Measurements from ENCODE around the gene SYCP3. TPM values are rescaled to one million over a fixed set of nuclear protein-coding genes. Genes with fewer than 3 reads are reported as not detected.
"Not testable (repeated sequence)": the region's sequence is repeated elsewhere in the genome, so short reads cannot be mapped to it uniquely, and the experiment has no call there.

The SYCP3 gene
- total RNA-seq, 1 experiment from 2014 or later: not detected

DNA sequence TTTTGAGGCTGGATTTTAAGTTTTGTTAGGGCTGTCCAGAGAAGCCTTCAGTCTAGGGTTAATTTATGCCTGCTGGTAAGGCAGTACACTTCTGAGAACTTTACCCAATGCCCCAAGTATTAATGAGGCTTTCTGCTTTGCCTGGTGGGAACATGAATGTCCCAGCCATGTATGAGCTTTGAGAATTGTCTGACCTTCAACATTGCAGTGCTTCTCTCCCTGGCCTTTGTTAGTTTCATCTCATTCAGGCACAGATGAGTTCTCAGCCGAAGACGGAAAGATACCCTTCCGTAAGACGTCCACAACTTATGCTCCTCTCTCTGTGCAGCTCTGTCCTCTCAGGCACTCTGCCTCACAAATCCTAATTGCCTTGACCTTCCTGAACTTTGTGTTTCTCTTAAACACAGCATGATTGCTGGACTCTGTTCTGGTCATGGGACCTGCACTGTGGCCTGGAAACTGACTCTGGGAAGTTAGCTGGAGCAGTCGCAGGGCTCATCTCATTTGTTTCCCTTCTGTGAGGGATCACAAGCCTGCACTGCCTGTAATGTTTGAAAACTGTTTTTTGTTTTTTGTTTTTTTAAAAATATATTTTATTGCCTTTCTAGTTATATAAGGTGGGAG lies 26.1 kb downstream of the SYCP3 start:
- DNase-seq (ENCODE audit: low read depth): no peak

DNA sequence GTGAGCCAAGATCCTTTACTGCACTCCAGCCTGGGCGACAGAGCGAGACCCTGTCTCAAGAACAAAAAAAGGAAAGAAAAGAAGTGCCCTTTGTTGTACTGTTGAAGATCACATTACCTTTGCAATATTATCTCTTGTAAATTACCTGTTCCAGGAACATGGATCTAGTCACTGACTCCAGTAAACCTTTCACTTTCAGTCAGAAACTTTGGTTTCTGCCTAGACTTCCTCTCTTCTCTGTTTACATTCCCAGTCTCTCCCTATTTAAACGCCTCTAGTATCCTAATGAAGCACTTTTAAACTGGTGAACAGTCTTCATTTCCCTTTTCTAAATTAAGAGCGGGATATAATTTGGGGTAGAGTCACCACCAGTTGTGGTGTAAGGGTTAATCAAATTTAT lies 29.0 kb downstream of the SYCP3 start:
- no peak for DNase-seq (ENCODE audit: low read depth)

DNA sequence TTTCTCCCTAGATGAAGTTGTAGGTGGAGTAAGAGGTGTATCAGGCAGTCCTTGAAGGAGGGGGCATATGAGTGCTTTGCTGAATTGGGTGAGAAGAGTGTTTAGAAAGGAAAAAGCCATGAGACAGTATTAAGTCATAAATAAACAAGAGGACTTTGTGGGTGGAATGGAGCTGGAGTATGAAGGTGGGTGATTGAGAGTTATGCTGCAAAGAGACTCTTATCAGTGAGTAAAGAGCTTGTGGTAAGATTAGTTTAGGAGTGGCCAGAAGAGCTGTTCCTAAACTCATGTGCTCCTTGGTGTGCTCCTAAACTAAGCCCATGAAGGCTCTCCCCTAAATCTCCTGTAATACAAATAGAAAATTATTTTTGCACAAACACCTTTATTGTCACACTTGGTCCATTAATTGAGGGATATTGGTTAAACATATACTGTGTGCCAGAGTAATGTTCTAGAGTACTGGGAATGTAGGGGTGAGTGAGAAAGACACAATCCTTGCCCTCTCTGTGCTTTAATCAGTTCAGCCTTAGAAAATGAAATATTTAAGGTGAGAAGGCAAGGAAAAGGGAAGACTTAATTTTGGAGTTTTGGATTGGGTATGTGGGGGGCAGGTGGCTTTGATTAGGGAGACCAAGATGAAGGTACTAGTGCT lies 32.0 kb downstream of the SYCP3 start:
- DNase-seq (ENCODE audit: low read depth): peak; percentile 25

DNA sequence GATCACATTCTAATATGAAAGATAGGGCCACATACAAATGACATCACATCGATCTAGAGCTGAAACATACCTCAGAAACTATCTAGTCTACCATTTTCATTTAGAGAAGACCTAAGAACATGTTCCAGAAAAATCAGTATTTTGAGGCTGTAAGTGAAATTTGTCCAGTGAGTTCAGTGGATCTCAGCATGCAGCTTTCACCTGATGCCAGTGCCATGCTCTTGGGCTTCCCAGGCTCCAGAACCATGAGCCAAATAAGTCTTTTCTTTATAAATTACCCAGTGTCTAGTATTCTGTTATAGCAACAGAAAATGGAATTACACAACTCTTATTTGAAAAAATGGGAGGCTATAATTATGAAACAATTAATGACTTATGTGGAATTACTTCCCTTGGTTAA lies 32.9 kb downstream of the SYCP3 start:
- DNase-seq (ENCODE audit: low read depth): no peak

DNA sequence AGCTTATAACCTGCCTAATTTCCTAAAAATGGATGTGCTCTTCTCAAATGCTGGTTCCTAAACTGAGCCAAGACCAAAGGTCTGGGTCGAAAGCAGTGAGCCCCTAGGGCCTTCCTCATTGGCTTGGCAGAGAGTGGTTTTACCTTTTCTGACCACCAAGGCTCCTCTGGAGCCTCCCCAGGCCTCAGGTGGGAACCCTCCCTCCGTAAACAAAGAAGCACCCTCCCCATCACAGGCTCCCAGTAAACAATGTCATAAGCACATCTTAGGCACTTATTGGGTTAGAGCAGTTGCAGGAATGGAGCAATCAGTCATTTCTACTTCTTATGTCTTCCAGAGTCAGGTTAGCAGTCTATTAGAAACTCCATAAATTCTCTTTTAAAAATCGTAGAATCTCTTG lies 35.8 kb downstream of the SYCP3 start:
- DNase-seq (ENCODE audit: low read depth): no peak

DNA sequence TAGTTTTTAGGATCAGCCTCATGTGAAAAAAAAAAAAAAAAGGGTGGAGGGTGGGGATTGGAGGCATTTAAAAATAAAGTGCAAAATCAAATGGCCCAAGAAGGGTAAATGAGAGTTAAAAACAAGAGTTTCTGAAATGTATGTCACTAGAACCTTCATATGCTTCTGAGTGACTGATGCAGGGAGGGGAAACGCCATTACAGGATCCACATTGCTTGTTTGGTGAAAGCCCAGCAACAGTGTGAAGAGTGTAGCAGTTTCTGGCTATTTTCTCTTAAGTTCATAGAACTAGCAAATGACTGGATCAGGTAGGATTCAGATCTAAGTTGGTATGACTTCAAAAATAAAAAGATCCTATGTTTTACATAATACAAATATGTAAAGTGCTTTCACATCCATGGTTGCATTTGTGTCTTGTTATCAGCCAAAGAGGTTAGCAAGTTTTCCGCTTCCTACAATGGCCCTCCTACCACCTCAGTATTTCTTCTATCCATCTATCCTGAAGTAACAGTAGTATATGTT lies 38.9 kb downstream of the SYCP3 start:
- no peak for DNase-seq (ENCODE audit: low read depth)

DNA sequence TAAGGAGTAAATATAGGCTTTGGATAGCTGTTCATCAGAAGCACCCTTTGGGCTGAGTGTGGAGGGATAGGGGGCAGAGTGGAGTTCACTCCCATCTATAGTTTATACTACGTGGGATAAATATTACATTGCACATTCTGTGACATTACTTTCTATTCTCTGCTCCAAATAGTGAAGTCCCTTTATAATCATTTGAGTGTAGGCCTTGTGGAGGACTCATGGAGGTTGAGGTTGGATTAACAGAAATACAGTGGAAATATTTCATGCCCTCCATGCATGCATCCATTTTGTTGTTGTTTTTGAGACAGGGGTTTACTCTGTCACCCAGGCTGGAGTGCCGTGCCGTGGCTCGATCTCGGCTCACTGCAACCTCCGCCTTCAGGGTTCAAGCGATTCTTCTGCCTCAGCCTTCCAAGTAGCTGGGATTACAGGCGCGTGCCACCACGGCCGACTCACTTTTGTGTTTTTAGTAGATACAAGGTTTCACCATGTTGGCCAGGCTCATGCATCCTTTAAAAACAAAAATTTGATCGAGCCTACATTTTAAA lies 40.4 kb downstream of the SYCP3 start:
- DNase-seq (ENCODE audit: low read depth): no peak

DNA sequence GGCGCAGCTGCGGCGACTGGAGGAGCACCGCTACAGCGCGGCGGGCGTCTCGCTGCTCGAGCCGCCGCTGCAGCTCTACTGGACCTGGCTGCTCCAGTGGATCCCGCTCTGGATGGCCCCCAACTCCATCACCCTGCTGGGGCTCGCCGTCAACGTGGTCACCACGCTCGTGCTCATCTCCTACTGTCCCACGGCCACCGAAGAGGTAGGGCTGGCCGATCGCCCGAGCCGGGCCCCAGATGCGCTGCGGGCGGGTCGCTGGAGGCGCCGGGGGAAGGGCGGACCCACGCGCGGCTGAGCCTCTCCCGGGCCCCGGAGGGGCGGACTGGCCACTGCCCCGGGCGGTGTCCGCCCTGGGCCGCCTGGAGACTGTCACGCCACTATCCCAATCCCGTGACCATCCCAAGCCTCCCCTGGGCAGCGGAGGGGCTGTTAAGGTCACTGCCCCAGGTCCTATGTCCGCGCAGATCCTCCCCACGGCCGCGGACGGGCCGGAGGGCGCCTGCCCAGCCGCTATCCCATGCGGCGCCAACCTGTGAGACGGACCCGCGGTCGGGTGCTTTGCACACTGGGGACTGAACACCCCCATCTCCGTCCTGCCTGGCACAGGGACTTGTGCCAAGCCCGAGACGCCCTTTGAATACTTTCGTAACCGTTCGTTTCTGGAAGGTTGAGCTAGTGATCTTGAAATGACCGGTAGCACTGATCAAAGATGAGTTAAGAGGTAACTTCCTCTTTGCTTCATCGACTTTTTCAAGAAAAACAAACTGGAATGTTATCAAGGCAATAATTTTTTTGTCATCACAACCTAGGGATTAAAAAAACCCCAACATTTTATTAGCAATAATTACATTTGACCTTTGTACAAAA lies 41.1 kb downstream of the SYCP3 start:
- DNase-seq (ENCODE audit: low read depth): peak; percentile 28

DNA sequence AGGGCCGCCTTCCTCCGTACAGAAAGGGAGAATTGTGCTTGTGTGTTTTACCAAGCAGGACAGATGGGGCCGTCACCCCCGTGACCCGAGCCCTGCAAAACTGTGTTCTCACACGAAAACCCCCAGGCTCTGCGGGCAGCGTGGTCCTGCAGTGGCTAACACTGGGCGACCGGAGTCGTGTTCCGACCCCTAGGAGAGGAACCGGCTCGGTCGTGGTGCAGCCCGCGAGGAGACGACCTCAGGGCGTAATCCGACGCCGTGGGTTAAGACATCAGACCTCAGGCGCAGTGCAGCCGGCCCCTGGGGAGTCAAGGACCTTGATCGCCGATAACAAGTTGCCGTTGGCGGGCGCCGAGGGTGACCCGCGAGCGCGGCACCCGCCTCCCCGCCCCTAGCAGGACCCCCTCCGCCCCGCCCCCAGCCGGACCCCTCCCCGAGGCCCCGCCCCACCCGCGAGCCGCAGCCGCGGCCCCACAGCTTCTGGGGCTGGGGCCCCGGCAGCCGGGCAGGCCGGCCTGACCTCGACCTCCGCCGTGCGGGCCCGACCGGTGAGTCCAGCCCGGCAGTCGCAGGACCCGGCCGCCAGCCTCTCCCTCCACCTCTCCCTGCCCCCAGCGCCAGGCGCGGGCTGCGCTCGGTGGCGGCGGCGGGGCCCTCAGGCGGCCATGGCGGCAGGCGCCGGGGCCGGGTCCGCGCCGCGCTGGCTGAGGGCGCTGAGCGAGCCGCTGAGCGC lies 41.9 kb downstream of the SYCP3 start, which contains the start of gene CHPT1:
CHPT1 (plus strand) TSS at position 444 of the 733 bp plus-strand sequence; CDS start at position 666, 222 bp downstream.
- peak; percentile 69 for DNase-seq (ENCODE audit: low read depth)

DNA sequence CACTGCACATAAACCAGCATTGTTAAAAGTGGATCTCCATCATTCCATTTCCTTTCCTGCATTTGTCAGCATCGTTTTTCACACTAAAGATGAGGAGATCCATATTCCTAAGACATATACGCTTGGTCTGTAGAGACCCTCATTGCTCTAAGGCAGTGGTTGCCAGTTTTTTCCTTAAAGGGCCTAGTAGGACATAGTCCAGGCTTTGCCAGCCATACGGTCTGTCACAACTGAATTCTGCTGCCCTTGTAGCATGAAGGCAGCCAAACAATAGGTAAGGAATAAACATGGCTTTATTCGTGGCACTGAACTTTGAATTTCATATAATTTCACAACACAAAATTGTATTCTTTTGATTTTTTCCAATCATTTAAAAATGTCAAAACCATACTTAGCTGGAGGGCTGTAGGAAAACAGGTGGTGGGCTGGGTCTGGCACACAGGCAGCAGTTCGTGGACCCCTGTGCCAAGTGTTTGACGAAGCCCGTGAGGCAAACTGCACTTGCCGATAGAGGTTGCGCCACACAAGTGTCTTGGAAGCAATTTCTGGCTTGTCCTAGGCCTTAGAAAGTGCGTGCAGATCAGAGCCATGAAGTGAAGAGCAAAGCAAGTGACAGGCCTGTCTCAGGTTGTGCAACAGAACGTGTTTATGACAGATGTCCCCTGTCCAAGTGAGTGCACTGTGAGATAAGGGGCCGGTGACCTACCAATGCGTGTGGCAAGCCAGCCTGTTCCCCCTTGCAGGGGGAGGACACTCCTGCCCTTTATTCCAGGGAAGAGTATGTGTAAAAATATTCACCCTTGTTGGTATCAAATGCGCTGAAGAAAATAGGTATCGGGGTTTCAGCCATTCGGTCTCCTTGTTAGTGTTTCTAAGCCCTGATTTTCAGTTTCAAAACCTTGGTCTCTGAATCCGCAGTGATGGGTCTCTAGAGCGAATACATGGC lies 42.7 kb downstream of the SYCP3 start:
- no peak for DNase-seq (ENCODE audit: low read depth)

DNA sequence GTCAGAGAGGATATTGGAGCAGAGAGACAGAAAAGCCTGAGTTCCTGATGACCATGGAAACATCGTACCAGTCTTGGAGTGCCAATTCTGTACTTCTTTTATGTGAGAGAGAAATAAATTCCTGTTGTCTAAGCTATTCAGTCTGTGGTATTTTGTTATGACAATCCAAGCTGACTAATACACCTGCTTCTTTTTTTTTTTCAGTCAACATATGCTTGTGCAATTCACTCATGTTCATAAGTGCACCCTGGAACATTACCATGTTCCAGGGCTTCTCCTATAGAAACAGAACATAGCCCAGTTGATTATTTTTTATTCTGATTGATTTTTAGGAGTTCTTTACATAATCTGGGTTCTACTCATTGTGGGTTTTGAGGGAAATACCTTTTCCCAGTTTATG lies 43.6 kb downstream of the SYCP3 start:
- DNase-seq (ENCODE audit: low read depth): no peak

DNA sequence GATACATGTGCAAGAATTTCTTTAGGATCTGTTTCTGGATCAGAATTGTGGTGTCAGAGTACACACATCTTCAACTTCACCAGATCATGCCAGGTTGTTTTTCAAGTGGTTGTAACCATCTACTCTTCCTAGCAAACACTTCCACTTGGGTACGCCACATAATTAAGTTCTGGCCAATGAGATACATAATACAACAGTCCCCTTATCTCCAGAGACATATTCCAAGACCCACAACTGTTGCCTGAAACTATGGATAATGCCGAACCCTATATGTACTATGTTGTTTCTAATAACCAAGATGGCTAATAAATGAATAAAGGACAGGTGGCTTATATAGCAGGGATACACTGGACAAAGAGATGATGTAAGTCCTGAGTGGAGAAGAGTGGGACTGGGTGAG lies 44.3 kb downstream of the SYCP3 start:
- no peak for DNase-seq (ENCODE audit: low read depth)

DNA sequence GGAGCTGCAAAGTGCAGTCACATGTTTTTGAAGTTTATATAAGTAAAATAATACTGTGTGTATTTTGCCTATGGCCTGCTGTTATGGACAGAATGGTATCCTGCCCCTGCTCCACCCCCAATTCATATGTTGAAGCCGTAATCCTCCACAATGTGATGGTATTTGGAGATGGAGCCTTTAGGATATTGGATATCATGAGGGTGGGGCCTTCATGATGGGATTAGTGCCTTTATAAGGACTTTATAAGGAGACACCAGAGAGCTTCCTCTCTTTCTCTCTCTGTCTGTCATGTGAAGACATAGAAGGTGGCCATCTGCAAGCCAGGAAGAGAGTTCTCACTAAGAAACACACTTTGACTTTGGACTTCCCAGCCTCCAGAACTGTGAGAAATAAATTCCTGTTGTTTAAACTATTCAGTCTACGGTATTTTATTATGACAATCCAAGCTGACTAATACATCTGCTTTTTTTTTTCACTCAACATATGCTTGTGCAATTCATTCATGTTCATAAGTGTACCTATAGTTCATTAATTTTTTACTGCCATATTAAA lies 44.9 kb downstream of the SYCP3 start:
- no peak for DNase-seq (ENCODE audit: low read depth)

DNA sequence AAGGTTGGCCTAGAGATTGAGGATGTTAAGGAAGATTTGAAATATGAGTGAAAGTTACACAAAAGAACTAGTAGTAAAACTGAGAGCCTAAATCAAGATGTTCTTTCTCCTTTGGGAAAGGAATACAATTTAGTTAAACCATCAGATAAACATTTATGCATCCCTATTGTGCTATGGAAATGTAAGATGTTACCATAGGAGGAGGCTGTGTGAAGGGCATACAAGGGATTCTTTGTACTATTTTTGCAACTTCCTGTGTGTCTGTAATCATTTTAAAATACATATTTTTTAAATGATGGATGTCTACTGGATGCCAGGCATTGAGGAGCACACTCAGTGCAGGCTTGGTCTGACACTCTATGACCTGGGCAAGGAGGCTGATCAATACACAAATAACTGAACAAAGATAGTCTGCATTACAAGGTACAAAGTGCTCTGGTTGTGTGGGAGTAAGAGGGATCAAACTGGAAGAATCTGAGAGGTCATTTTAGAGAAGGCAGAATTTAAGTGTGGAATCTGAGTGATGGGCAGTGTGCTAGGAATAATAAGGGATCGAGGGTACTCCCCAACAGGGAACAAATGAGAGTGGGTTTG lies 47.7 kb downstream of the SYCP3 start:
- no peak for DNase-seq (ENCODE audit: low read depth)

DNA sequence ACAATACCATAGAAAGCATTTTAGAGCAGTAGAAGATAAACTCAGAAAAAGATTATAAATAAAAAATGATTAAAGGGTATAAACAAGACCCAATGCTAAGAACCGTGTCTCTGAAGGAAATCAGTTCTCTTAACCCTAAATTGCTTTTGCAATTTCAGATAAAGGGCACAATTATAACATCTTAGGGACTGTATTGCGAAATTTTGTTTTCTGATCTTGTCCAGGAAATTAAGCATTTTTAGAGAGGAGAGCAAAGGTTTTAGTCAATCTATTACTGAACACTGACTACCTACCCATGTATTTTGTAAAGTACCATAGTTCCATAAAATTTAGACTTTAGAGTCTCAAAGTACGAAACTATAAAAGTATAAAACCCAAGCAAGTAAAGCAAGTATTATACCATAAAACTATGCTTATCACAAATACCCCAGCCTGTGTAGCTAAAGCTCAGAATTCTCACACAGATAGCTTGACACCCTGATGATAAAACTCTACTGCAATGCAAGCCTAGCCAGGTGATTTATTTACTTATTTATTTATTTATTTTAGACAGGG lies 48.6 kb downstream of the SYCP3 start:
- DNase-seq (ENCODE audit: low read depth): no peak

DNA sequence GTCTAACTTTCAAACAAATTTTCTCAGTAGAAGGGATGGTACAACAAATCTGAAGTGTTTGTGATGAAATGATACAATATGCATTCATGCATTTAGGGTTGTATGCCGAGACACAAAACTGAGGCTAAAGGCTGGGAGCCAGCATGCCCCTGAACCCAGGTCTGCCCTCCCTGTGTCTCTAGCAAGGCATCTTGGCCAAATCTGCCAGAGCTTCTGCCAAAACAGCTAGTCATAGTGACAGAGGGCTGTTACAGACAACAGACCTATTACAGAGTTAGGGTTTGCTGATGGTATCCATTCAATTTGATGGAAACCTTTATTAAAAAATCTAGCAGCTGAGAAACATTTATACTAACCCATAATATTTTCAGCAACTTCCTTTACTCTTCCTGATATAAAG lies 53.1 kb downstream of the SYCP3 start:
- no peak for DNase-seq (ENCODE audit: low read depth)

DNA sequence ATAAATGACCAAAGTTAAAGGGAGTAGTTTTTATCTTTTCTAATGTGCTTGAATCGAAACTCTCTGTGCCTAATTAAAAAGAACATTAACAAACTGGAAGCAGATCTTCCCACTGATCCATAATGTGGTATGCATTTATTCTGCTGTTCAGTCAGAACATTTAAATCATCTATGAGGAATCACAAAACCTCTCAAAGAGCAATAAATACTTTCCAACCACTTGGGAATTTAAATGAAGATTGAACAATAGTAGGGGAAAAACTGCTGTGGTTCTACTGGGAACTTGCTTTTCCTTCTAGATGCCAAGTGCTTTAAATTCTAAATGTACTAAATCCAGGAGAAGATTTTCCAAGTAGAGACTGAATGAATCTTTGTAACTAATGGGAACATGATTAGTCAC lies 54.2 kb downstream of the SYCP3 start:
- no peak for DNase-seq (ENCODE audit: low read depth)

DNA sequence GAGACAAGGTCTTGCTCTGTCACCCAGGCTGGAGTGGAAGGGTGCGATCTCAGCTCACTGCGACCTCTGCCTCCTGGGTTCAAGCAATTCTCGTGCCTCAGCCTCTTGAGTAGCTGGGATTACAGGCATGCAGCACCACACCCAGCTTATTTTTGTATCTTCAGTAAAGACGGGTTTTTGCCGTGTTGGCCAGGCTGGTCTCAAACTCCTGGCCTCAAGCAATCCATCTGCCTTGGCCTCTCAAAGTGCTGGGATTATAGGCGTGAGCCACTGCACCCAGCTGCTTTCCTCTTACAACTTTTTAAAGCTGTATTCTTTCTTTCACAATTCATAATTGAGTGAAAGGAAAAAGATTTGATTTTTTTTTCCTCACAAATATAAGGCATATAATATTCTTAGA lies 57.6 kb downstream of the SYCP3 start:
- DNase-seq (ENCODE audit: low read depth): not testable (repeated sequence)

DNA sequence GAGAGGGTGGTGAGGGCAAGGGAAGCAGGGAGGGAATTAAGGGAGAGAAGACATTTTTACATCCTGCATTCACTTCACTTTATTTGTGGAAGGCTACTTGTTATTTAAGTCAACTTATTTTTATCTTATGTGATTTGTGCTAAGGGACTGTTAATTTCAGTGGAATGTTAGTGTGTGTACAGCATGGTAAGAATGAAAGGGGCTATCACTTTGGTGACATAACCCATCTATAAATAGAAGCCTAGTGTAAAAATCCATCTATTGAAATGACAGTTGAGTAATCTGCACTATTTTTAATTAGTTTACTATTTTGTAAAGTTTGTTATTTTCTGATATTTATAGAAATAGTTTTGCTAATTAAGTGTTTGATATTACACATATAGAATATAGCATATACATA lies 58.6 kb downstream of the SYCP3 start:
- DNase-seq (ENCODE audit: low read depth): no peak
